Neural crest cell (in vitro differentiated cells): ENCODE measurements around the gene SLC39A2. TPM values are rescaled to one million over a fixed set of nuclear protein-coding genes. Genes with fewer than 3 reads are reported as not detected.
A peak's percentile ranks its signal among the peaks of the same experiment; 100 is the strongest.
"Not testable (repeated sequence)": the region's sequence is repeated elsewhere in the genome, so short reads cannot be mapped to it uniquely, and the experiment has no call there.

Source experiments
- DNase-seq: peaks from one replicate; pipeline ENCODE4 v3.0.0; 2021; ENCODE audit warnings: low read depth, mixed read lengths, low spot score
- H3K27ac Mint-ChIP-seq: one replicate; pipeline ENCODE4 v1.8.0; 2021; ENCODE audit warnings: mild to moderate bottlenecking, mixed read lengths; ENCODE audit not compliant: unreplicated experiment
- H3K27me3 Mint-ChIP-seq: 2 replicates; pipeline ENCODE4 v1.8.0; 2021; ENCODE audit warnings: low read depth, mild to moderate bottlenecking, mixed read lengths
- H3K36me3 Mint-ChIP-seq: 2 replicates; pipeline ENCODE4 v1.8.0; 2021; ENCODE audit warnings: low read depth, mild to moderate bottlenecking, mixed read lengths
- H3K4me1 Mint-ChIP-seq: 2 replicates; pipeline ENCODE4 v1.8.0; 2021; ENCODE audit warnings: mixed read lengths
- H3K4me3 Mint-ChIP-seq: one replicate; pipeline ENCODE4 v1.8.0; 2021; ENCODE audit warnings: mild to moderate bottlenecking, mixed read lengths
- H3K9me3 Mint-ChIP-seq: 2 replicates; pipeline ENCODE4 v1.8.0; 2021; ENCODE audit warnings: mixed read lengths
- CTCF ChIP-seq: fragments of 200-600 bp; sonication (generic); conservative IDR thresholded peaks from 2 replicates; pipeline ENCODE4 v1.5.0; 2021; ENCODE audit warnings: antibody characterized with exemption, mild to moderate bottlenecking
- total RNA-seq: library from RNA; stranded (reverse); gene quantifications from 2 replicates; pipeline ENCODE4 v1.2.1, GENCODE V29; 2021

The SLC39A2 gene
- total RNA-seq, 1 donor from 2014 or later: 0.37 TPM

- TF ChIP-seq CTCF: no peak
- Mint-ChIP-seq H3K36me3 (no peaks in the 10 kb centered on the region), H3K4me3 (no peak overlapping the region), H3K9me3 (no peaks in the 10 kb centered on the region), H3K4me1 (peaks cover 7% of the 10 kb centered on the region), H3K27ac (no peak overlapping the region), H3K27me3 (peaks cover 29% of the 10 kb centered on the region)
- DNase-seq: no peak
These were observed 41.4 kb downstream of the SLC39A2 start for GRCh38 chr14:21040370-21040925.

GRCh38 chr14:21040941-21041340 is 41.8 kb downstream of the SLC39A2 start:
- not testable (repeated sequence) for DNase-seq, H3K4me1 Mint-ChIP-seq, H3K27ac Mint-ChIP-seq, H3K4me3 Mint-ChIP-seq, H3K9me3 Mint-ChIP-seq, H3K36me3 Mint-ChIP-seq
- H3K27me3 Mint-ChIP-seq: peaks cover 32% of the 10 kb centered on the region

DNA sequence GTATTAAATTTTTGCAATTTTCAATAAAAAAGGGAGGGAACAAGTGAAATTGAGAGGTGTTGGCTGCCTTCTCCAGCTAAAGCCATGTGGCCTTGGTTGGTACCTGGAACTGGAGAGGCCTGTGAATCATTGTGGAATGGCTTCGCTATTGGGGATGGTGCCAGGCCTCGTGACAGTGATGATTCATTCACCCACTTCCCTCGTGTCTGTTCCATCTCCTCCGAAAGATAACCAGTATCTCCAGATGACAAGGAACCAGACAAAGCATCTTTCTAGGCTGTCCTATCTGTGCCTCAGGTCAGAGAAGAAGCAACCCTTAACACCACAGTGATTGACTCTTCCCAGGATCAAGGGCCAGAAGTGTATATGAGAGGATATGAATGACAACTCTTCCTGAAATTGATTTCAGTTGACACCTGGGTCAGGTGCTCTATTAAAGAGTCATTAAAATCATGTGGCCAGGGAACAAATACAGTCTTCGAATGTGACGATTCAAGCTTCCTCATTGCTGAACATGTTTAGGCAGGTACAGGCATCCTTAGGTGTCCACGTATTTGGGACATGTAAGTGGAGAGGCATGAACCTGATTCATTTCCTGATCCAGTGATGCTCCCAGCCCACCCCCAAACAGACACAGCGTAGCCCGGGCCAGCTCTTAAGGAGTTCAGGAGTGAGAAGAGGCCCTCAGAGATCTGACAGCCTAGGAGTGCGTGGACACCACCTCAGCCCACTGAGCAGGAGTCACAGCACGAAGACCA is 42.8 kb downstream of the SLC39A2 start, which contains the start of gene RNASE7:
TSS of gene RNASE7 (plus strand) at position 687 of the 758 bp plus-strand sequence. CDS start 631 bp downstream, outside the sequence.
- H3K9me3 Mint-ChIP-seq: no peaks in the 10 kb centered on the region
- peaks cover 7% of the 10 kb centered on the region for H3K4me1 Mint-ChIP-seq
- no peak for DNase-seq
- H3K27me3 Mint-ChIP-seq: peaks cover 32% of the 10 kb centered on the region
- no peak for TF ChIP-seq CTCF
- no peak within 1 kb of the TSS for H3K4me3 Mint-ChIP-seq
- peak within 1 kb of the TSS; percentile 83 for H3K27ac Mint-ChIP-seq
- no peaks in the 10 kb centered on the region for H3K36me3 Mint-ChIP-seq

GRCh38 chr14:21042918-21043317 is 43.8 kb downstream of the SLC39A2 start:
- no peak for TF ChIP-seq CTCF
- Mint-ChIP-seq H3K4me3 (no peak overlapping the region), H3K27me3 (peaks cover 32% of the 10 kb centered on the region), H3K27ac (no peak overlapping the region), H3K9me3 (no peaks in the 10 kb centered on the region), H3K36me3 (no peaks in the 10 kb centered on the region), H3K4me1 (peaks cover 7% of the 10 kb centered on the region)
- DNase-seq: no peak

- H3K27me3 Mint-ChIP-seq: peaks cover 32% of the 10 kb centered on the region
- no peak overlapping the region for H3K27ac Mint-ChIP-seq
- no peaks in the 10 kb centered on the region for H3K36me3 Mint-ChIP-seq
- no peak for TF ChIP-seq CTCF
- no peaks in the 10 kb centered on the region for H3K9me3 Mint-ChIP-seq
- peaks cover 7% of the 10 kb centered on the region for H3K4me1 Mint-ChIP-seq
- DNase-seq: no peak
- no peak overlapping the region for H3K4me3 Mint-ChIP-seq
These were observed 44.4 kb downstream of the SLC39A2 start for GRCh38 chr14:21043387-21043973.
